ENCODE results near the gene NFATC4. TPM values are rescaled to one million over a fixed set of nuclear protein-coding genes. Genes with fewer than 3 reads are reported as not detected.
"Not testable (repeated sequence)": the region's sequence is repeated elsewhere in the genome, so short reads cannot be mapped to it uniquely, and the experiment has no call there.

Gene NFATC4
- total RNA-seq, 4 donors from 2014 or later, result 10.8 to 25.3 (median 12.2) TPM

DNA sequence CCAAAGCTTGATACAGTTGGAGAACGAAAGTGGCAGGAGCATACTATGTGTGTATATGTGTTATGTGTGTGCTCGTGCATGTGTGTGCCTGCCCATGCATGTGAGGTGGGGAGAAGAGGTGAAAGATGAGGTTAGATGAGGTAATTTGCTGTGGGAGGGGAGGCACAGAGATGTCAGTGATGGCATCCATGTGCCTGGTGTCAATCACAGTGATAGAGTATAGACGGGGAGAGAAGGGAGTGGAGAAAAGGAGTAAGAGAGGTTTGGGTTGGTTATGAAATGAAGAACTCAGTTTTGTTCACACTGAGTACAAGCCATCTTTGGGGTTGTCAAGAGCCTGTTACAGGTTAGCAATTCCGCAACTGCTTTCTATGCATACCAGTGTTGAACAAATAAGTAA lies 16.2 kb downstream of the NFATC4 start:
- no peak overlapping the region for H3K27ac ChIP-seq
- H3K36me3 ChIP-seq, result no peaks in the 10 kb centered on the region
- no peaks in the 10 kb centered on the region for H3K9me3 ChIP-seq
- WGBS, result 80% methylated on average over 4 of the region's 4 CpGs
- H3K27me3 ChIP-seq, result no peaks in the 10 kb centered on the region
- no peak overlapping the region for H3K4me3 ChIP-seq
- no peak for DNase-seq (ENCODE audit: low spot score in 2 of 2)
- peaks cover 28% of the 10 kb centered on the region for H3K4me1 ChIP-seq
- TF ChIP-seq POLR2AphosphoS5 (IDR thresholded peaks at IDR 0.05) (no peak), EP300 (IDR thresholded peaks at IDR 0.05) (no peak), POLR2A (IDR thresholded peaks at IDR 0.05) (no peak)
- TF ChIP-seq, protein P1, sequence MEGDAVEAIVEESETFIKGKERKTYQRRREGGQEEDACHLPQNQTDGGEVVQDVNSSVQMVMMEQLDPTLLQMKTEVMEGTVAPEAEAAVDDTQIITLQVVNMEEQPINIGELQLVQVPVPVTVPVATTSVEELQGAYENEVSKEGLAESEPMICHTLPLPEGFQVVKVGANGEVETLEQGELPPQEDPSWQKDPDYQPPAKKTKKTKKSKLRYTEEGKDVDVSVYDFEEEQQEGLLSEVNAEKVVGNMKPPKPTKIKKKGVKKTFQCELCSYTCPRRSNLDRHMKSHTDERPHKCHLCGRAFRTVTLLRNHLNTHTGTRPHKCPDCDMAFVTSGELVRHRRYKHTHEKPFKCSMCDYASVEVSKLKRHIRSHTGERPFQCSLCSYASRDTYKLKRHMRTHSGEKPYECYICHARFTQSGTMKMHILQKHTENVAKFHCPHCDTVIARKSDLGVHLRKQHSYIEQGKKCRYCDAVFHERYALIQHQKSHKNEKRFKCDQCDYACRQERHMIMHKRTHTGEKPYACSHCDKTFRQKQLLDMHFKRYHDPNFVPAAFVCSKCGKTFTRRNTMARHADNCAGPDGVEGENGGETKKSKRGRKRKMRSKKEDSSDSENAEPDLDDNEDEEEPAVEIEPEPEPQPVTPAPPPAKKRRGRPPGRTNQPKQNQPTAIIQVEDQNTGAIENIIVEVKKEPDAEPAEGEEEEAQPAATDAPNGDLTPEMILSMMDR (IDR thresholded peaks at IDR 0.05), result no peak

DNA sequence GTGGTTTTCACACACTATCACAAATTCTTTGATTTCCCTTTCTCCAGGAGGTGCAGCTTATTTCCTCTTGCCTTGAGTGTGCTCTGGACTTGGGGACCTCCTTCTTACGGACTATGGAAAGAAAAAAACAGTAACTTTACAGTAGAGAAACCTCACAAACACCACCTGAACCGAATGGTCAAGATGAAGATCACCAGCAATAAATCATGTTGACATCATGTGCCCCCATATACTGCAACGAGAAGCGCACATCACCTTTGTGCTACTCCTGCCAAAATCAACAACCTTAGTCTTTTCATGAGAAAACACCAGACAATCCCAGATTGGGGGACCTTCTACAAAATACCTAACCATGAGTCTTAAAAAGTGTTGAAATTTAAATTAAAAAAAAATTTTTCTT lies 17.5 kb downstream of the NFATC4 start:
- TF ChIP-seq EP300 (IDR thresholded peaks at IDR 0.05) (no peak), POLR2A (IDR thresholded peaks at IDR 0.05) (no peak), POLR2AphosphoS5 (IDR thresholded peaks at IDR 0.05) (no peak)
- TF ChIP-seq, protein P1 (IDR thresholded peaks at IDR 0.05), result no peak
- Histone ChIP-seq H3K4me1 (peaks cover 22% of the 10 kb centered on the region), H3K27me3 (no peaks in the 10 kb centered on the region), H3K36me3 (no peaks in the 10 kb centered on the region), H3K9me3 (no peaks in the 10 kb centered on the region), H3K27ac (no peak overlapping the region), H3K4me3 (no peak overlapping the region)
- 85% methylated on average over 4 of the region's 4 CpGs for WGBS
- no peak for DNase-seq (ENCODE audit: low spot score in 2 of 2)

DNA sequence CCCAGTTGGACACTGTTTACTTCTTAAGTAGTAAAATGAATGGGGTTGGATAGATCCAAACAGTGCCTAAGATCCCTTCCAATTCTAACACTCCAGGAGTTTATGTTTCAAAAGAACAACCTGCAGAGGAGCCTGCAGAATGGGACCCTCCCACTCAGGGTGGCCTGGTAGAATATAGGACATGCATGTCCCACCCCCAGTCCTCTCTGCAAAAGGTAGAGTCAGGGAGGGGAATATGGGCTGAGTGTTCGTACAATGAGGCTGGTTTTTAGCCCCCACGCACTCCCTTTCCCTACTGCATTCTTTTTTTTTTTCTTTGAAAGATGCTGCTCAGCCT lies 19.0 kb downstream of the NFATC4 start:
- Histone ChIP-seq H3K4me3 (no peak overlapping the region), H3K36me3 (no peaks in the 10 kb centered on the region), H3K4me1 (peaks cover 15% of the 10 kb centered on the region), H3K27ac (no peak overlapping the region), H3K27me3 (no peaks in the 10 kb centered on the region), H3K9me3 (no peaks in the 10 kb centered on the region)
- DNase-seq (ENCODE audit: low spot score in 2 of 2), result no peak
- no peak for TF ChIP-seq POLR2A (IDR thresholded peaks at IDR 0.05)
- no peak for TF ChIP-seq EP300 (IDR thresholded peaks at IDR 0.05)
- TF ChIP-seq, protein P1 (IDR thresholded peaks at IDR 0.05), result no peak
- no peak for TF ChIP-seq POLR2AphosphoS5 (IDR thresholded peaks at IDR 0.05)
- WGBS, result 90% methylated on average over 2 of the region's 2 CpGs

DNA sequence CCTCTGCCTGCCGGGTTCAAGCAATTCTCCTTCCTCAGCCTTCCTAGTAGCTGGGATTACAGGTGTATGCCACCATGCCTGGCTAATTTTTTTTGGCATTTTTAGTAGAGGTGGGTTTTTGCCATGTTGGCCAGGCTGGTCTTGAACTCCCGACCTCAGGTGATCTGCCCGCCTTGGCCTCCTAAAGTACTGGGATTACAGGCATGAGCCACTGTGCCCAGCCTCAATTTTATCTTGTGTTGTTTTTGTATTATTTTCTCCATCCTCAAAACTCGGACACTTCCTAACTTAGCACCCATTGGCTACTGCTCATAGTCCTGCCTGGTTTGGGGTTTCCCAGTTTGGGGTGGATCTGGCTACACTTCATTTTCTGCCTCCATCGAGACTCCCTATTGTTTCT lies 19.6 kb downstream of the NFATC4 start:
- H3K36me3 ChIP-seq; H3K27ac ChIP-seq; H3K4me3 ChIP-seq; H3K9me3 ChIP-seq; H3K27me3 ChIP-seq; DNase-seq (ENCODE audit: low spot score in 2 of 2): not testable (repeated sequence)
- 91% methylated on average over 5 of the region's 5 CpGs for WGBS
- peaks cover 15% of the 10 kb centered on the region for H3K4me1 ChIP-seq

DNA sequence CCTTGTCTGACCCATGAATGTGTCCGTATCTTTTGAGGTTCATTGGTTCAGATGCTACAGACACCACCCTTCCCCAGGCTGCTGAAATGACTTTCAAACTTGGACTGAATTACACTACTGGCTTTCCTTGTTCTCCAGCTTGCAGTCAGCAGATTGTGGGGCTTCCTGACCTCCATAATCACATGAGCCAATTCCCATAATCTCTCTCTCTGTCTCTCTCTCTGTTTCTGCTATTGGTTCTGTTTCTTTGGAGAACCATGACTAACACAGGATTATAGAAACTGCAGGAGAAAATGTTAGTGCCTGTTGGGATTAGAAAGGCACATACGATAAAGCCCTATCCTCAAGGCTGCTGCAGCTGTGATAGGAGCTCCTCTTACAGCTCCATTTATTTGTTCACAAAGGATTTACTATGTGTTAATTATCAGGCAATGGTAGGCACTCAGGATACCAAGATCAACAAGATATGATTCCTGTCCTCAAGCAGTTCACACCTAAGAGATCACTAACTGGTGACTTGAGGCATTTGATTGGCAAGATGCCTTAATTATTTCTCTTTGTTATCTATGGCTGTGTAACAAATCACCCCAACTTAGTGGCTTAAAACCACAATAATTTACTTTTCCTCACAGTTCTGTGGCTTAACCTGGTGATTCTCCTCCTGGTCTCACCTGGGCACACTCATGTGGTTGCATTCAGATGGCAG lies 20.6 kb downstream of the NFATC4 start:
- WGBS, result 63% methylated on average over 2 of the region's 2 CpGs
- DNase-seq (ENCODE audit: low spot score in 2 of 2), result no peak
- Histone ChIP-seq H3K9me3 (no peaks in the 10 kb centered on the region), H3K4me1 (peaks cover 20% of the 10 kb centered on the region), H3K4me3 (no peak overlapping the region), H3K27me3 (no peaks in the 10 kb centered on the region), H3K36me3 (no peaks in the 10 kb centered on the region), H3K27ac (no peak overlapping the region)
- TF ChIP-seq EP300 (IDR thresholded peaks at IDR 0.05), result no peak
- TF ChIP-seq, protein P1 (IDR thresholded peaks at IDR 0.05), result no peak
- no peak for TF ChIP-seq POLR2A (IDR thresholded peaks at IDR 0.05)
- TF ChIP-seq POLR2AphosphoS5 (IDR thresholded peaks at IDR 0.05), result no peak
